CD4-positive, alpha-beta T cell treated with Interleukin-6 for 4 hours (primary cell): ENCODE results near the gene SLC44A3.

Source experiments
- DNase-seq: peaks from one replicate; pipeline ENCODE4 v3.0.0-alpha.2; 2020; ENCODE audit warnings: mixed read lengths

Gene SLC44A3

GRCh38 chr1:94801919-94802546, 18.1 kb upstream of the SLC44A3 start:
- DNase-seq = no peak

GRCh38 chr1:94803106-94803505, 17.1 kb upstream of the SLC44A3 start:
- DNase-seq = no peak

- no peak for DNase-seq
Measured at GRCh38 chr1:94803517-94804441, 16.4 kb upstream of the SLC44A3 start.

GRCh38 chr1:94804442-94804837, 15.7 kb upstream of the SLC44A3 start:
- no peak for DNase-seq

GRCh38 chr1:94805912-94806311, 14.2 kb upstream of the SLC44A3 start:
- DNase-seq = peak; percentile 37

DNA sequence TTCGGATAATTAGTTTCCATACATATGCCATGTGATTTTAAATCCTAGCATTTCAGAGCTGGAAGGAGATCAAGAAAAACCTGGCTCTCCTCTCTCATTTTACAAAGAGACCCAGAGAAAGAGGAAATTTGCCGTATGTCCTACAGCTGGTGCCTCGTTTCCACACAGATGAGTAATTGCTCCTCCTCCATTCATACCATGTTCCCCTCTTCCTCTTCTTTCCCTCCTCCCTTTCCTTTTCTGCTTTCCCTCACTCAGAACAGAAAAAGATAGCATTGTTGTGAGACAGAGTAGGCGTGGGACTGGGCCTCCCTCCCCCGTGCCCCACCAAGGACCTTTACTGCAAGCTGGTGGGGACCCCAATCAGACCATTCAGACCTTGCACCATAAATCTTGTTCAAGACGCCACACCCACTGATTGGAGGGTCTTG, 13.7 kb upstream of the SLC44A3 start:
- DNase-seq = no peak

DNA sequence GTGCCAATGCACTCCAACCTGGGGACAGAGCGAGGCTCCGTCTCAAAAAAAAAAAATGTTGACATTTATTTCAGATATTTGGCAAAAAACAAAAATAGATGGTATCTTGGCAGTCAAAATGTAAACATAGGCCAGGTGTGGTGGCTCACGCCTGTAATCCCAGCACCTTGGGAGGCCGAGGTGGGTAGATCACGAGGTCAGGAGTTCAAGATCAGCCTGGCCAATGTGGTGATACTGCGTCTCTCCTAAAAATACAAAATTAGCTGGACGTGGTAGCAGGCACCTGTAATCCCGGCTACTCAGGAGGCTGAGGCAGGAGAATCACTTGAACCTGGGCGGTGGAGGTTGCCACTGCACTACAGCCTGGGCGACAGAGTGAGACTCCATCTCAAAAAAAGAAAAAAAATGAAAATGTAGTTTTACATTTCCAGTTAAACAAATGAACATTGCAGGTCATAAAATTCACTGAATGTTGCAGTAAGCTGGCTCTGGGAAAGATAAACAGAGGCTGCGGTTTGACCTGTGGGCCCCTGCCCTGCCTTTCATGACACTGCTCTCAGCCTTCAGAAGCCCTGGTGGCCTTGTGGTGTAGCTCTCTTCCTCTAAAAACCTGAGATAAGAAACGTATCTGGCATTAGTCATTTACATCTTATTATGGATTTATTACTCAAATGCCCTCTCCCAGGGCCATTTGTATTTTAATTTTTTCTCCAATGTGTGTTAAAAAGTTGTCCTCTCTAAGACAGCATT, 12.2 kb upstream of the SLC44A3 start:
- DNase-seq = peak; percentile 7

DNA sequence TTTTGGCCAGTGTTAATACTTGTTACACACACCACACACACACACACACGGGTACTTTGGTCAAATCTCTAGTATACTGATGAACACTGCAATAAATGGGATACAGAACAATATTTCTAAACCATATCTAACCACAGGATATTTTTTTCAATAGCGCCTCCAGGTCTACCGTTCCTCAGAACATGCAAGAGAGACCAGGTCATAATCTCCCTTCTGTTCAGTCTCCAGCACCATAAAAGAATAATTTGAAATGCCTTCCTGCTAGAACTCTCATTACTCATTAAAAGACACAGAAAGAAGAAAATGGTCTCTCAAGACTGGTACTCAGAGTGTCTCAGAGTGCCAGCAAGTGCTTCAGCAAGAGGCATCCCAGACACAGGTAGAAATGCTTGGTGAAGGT, 11.5 kb upstream of the SLC44A3 start:
- DNase-seq = no peak

DNA sequence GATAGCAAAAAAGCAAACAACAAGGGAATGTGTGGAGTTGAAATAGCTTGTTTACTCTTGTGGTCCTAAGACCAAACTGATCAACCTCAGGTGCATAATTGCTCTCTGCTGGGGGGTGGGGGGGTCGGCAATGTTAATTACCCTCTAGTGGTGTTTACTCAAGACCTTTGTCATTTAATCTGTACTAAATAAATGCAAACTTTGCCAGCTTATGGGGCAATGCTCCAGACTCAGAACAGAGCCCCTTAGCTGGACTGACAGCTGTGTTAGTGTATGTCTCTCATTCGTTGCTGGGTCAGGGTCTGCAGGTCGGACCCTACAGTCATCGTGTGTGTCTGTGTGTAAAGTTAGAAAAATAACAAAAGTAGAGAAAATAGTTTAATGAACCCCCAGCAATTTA, 7.2 kb upstream of the SLC44A3 start:
- no peak for DNase-seq

DNA sequence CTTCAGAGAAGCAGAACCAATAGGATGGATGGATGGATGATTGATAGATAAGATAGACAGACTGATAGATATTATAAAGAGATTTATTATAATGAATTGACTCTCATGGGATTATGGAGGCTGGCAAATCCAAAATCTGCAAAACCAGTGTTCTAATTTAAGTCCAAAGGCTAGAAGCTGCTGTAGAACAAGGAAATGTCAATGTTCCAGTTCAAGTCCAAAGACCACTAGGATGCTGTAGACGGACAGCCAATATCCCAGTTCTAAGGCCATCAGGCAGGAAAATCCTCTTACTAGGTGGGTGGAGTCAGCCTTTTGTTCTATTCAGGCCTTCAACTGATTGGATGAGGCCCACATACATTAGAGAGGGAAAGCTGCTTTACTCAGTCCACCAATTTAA, 4.1 kb upstream of the SLC44A3 start:
- no peak for DNase-seq

- no peak for DNase-seq
Measured at GRCh38 chr1:94817712-94818111, 2.4 kb upstream of the SLC44A3 start.

GRCh38 chr1:94819238-94819944, 766 bp upstream of the SLC44A3 start:
- DNase-seq = no peak

GRCh38 chr1:94820936-94821335, 779 bp downstream of the SLC44A3 start:
- DNase-seq = no peak

GRCh38 chr1:94821636-94822305, 1.6 kb downstream of the SLC44A3 start:
- no peak for DNase-seq

GRCh38 chr1:94823116-94823515, 3.0 kb downstream of the SLC44A3 start:
- no peak for DNase-seq

DNA sequence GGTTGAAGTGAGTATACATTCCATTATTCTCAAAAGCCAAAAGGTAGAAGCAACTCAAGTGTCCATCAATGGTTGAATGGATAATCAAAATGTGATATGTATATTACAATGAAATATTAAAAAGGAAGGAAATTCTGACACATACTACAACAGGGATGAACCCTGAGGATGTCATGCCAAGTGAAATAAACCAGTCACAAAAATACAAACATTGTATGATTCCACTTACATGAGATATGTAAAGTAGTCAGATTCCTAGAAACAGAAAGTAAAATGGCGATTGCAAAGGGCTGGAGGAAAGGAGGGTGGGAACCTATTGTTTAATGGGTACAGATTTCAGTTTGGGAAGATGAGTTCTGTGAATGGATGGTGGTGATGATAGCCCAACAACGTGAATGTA, 5.8 kb downstream of the SLC44A3 start:
- no peak for DNase-seq

DNA sequence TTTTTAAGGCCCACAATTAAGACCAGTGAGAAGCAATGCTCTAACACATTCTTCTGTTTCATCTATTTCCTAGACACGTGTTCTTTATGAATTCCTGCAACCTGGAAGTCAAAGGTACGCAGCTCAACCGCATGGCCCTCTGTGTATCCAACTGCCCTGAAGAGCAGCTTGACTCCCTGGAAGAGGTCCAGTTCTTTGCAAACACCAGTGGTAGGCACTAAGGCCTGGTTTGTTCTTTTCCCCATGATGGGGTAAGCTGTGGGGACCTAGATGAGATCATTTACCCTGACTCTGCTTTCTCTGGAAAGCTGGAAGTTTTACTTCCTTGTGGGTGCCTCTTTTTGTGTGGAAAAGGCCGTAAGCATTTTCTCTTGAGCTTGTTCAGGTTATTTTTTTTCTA, 7.3 kb downstream of the SLC44A3 start:
- DNase-seq = no peak

DNA sequence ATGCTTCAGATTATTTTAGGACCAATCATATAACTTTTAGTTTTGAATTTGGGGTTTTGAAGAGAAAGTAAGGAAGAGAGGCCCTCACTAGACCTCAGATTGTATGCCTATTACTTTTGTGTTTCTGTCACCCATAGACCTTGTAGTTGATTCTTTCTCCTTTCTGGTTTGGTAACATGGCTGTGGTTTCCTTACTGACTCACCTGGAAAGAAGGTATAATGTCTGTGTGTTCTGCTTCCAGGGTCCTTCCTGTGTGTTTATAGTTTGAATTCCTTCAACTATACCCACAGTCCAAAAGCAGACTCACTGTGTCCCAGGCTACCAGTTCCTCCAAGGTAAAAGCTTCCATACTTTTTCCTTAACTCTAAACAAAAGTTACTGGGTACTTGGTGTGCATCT, 8.1 kb downstream of the SLC44A3 start:
- no peak for DNase-seq

DNA sequence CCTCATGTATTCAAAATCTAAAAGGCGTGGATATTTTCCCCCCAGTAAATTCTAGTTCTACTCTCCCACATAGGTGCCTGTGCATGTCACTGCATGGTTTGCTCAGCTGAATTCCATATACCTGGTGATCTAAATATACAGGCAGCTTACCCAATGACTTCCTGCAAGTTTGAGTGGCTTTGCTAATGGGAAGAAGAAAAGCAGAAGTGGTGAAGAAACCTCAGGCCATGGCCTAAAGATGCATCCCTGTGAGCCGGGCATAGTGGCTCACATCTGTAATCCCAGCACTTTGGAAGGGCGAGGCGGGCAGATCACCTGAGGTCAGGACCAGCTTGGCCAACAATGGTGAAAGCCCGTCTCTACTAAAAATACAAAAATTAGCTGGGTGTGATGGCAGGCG, 11.5 kb downstream of the SLC44A3 start:
- no peak for DNase-seq

DNA sequence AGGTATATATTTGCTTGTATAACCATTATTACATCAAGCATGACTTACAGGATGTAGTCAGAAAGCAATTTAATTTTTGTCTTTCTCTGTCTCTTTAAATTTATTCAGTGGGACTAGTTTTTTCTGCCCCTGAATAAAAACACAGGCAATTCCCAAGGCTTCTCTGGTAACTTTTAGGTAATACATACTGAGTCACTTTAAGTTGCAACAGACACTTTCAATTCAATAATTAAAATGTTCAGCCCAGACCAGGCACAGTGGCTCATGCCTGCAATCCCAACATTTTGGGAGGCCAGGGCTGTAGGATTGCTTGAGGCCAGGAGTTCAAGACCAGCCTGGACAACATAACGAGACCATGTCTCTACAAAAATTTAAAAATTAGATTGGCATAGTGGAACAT, 12.3 kb downstream of the SLC44A3 start:
- DNase-seq = no peak

GRCh38 chr1:94832931-94833585, 12.9 kb downstream of the SLC44A3 start:
- DNase-seq = no peak

- DNase-seq = no peak
Measured at GRCh38 chr1:94836891-94837290, 16.7 kb downstream of the SLC44A3 start.
